Upper lobe of right lung (tissue), 1 donor: ENCODE measurements around the gene TTC8. TPM values are rescaled to one million over a fixed set of nuclear protein-coding genes. Genes with fewer than 3 reads are reported as not detected.
"Not testable (repeated sequence)": the region's sequence is repeated elsewhere in the genome, so short reads cannot be mapped to it uniquely, and the experiment has no call there.

Experiments
- ATAC-seq: fragments of 200-7000 bp; cut with Tn5 transposase; one replicate; pipeline ENCODE4 v1.9.1; 2020; ENCODE audit warnings: mild to moderate bottlenecking, moderate library complexity
- DNase-seq: peaks from one replicate; pipeline ENCODE4 v3.0.0-alpha.2; 2020
- H3K27ac ChIP-seq: fragments of 200-600 bp; one replicate; pipeline ENCODE4 v1.8.0; 2022
- H3K27me3 ChIP-seq: fragments of 200-600 bp; one replicate; pipeline ENCODE4 v1.8.0; 2022; ENCODE audit warnings: mild to moderate bottlenecking
- H3K36me3 ChIP-seq: fragments of 200-600 bp; one replicate; pipeline ENCODE4 v1.8.0; 2022
- H3K4me1 ChIP-seq: fragments of 200-600 bp; one replicate; pipeline ENCODE4 v1.8.0; 2022
- H3K4me3 ChIP-seq: fragments of 200-600 bp; one replicate; pipeline ENCODE4 v1.8.0; 2022; ENCODE audit warnings: mild to moderate bottlenecking
- H3K9me3 ChIP-seq: fragments of 200-600 bp; one replicate; pipeline ENCODE4 v1.8.0; 2022
- CTCF ChIP-seq: fragments of 200-600 bp; IDR thresholded peaks from one replicate; pipeline ENCODE4 v1.8.0; 2022; ENCODE audit warnings: antibody characterized with exemption
- intact Hi-C: fragments of 100-400 bp; cut with DNase I; formaldehyde crosslinking; loops from one replicate; pipeline ENCODE4 v1.11.0; 2022
- long read RNA-seq: library from polyadenylated mRNA; unstranded; transcript quantifications from one replicate; pipeline ENCODE4 v2.0.0, GENCODE V29; 2021
- total RNA-seq: library from RNA; stranded (reverse); fragmentation: NEBNext Ultra II Directional; extraction: Animal tissue kit (Norgen Biotek cat#: 25700); gene quantifications from one replicate; pipeline ENCODE4 v1.2.1, GENCODE V29; 2021
- donor health status: DM: no; HTN: yes; CAD: no; lungs with severe emphysema.

TTC8 gene
- 11.5 TPM for total RNA-seq
- long read RNA-seq, full-length matches to known transcripts: 11 of 16 reads
- long read RNA-seq, partial matches to known transcripts: 2 of 16 reads
- long read RNA-seq, other reads (novel, unspliced or antisense): 3 of 16 reads

- intact Hi-C loops: no loop called here
- H3K4me1 ChIP-seq: peaks cover 6% of the 10 kb centered on the region
- peak within 1 kb of the TSS; percentile 95 for H3K27ac ChIP-seq
- peak; percentile 95 for DNase-seq
- H3K9me3 ChIP-seq: no peaks in the 10 kb centered on the region
- H3K4me3 ChIP-seq: peak within 1 kb of the TSS; percentile 86
- ATAC-seq: peak; percentile 99
- H3K27me3 ChIP-seq: no peaks in the 10 kb centered on the region
- TF ChIP-seq CTCF: no peak
- no peaks in the 10 kb centered on the region for H3K36me3 ChIP-seq
Observed at GRCh38 chr14:88824314-88825077, at the start of gene TTC8. TTC8 (plus strand) TSS chr14:88824651; CDS start chr14:88824708, 57 bp downstream.

- Histone ChIP-seq H3K4me3 (no peak overlapping the region), H3K4me1 (no peaks in the 10 kb centered on the region), H3K27ac (no peak overlapping the region), H3K36me3 (no peaks in the 10 kb centered on the region), H3K27me3 (no peaks in the 10 kb centered on the region), H3K9me3 (no peaks in the 10 kb centered on the region)
- no peak for TF ChIP-seq CTCF
- ATAC-seq: no peak
- DNase-seq: no peak
- intact Hi-C loops: no loop called here
Observed at GRCh38 chr14:88775532-88775931, 48.9 kb upstream of the TTC8 start.

- Histone ChIP-seq H3K27ac (no peak overlapping the region), H3K27me3 (peaks cover 6% of the 10 kb centered on the region), H3K4me3 (no peak overlapping the region), H3K9me3 (peaks cover 5% of the 10 kb centered on the region), H3K4me1 (no peaks in the 10 kb centered on the region), H3K36me3 (no peaks in the 10 kb centered on the region)
- DNase-seq: no peak
- no peak for ATAC-seq
- TF ChIP-seq CTCF: no peak
- intact Hi-C loops: no loop called here
Observed at GRCh38 chr14:88785911-88786310, 38.5 kb upstream of the TTC8 start.

- Histone ChIP-seq H3K27ac (no peak overlapping the region), H3K4me1 (peaks cover 5% of the 10 kb centered on the region), H3K4me3 (no peak overlapping the region), H3K27me3 (peaks cover 7% of the 10 kb centered on the region), H3K9me3 (peaks cover 5% of the 10 kb centered on the region), H3K36me3 (no peaks in the 10 kb centered on the region)
- TF ChIP-seq CTCF: no peak
- no peak for ATAC-seq
- intact Hi-C loops: no loop called here
- no peak for DNase-seq
Observed at GRCh38 chr14:88786715-88787114, 37.7 kb upstream of the TTC8 start.

- intact Hi-C loops, H3K4me3 ChIP-seq, H3K9me3 ChIP-seq, H3K4me1 ChIP-seq, H3K36me3 ChIP-seq, ATAC-seq, DNase-seq, H3K27me3 ChIP-seq, H3K27ac ChIP-seq: not testable (repeated sequence)
Observed at GRCh38 chr14:88789573-88789972, 34.9 kb upstream of the TTC8 start.

GRCh38 chr14:88790501-88791251, 33.8 kb upstream of the TTC8 start:
- ATAC-seq: no peak
- no peak for DNase-seq
- no peak overlapping the region for H3K27ac ChIP-seq
- no peak overlapping the region for H3K4me3 ChIP-seq
- H3K9me3 ChIP-seq: no peaks in the 10 kb centered on the region
- intact Hi-C loops: no loop called here
- H3K27me3 ChIP-seq: peaks cover 7% of the 10 kb centered on the region
- H3K36me3 ChIP-seq: no peaks in the 10 kb centered on the region
- peaks cover 9% of the 10 kb centered on the region for H3K4me1 ChIP-seq
- TF ChIP-seq CTCF: no peak
